DMS79 treated with DMSO at 0.1 percent for 48 hours (cell line): ENCODE measurements around the gene KRTAP2-4.
A peak's percentile ranks its signal among the peaks of the same experiment; 100 is the strongest.
"Not testable (repeated sequence)": the region's sequence is repeated elsewhere in the genome, so short reads cannot be mapped to it uniquely, and the experiment has no call there.

Experiments used
- DNase-seq: peaks from one replicate; lab custom pipeline; 2025; lab: John Stamatoyannopoulos, UW

The KRTAP2-4 gene, protein sequence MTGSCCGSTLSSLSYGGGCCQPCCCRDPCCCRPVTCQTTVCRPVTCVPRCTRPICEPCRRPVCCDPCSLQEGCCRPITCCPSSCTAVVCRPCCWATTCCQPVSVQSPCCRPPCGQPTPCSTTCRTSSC

DNA sequence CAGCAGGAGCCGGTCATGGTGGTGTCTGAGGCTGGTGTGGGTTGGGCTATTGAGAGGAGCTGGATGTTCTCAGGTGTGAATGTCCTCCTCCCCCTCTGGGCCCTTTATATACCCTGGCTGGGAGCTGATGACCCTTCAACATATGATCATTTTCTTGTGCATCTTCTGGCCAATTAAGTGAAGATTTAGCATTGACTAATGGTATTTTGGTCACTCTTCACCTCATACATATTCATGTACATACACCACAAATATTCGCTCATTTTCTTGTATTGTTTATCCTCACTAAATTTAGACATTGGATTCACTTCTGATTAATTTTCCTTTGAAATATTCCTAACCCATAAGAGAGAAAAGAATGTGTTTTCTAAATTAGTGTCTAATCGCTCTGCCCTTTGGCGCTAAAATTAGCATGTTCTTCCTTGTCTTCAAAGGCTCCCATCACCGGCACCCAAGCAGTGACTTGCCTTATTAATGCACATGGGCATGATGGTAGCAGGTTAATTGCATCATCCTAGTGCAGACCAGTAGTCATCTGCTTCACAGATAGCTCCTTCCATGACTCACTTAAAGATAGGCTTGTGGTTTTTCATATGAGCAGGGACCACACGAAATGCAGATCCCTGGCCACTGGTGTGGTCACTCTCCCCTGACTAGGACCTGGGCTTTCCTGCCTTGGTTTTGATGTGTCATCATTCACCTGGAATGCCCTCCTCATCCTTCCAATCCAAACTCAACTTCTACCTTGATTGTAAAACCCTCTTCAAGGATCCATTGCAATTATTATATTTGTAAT is at the start of gene KRTAP2-4:
TSS of gene KRTAP2-4 (minus strand) at position 51 of the 796 bp plus-strand sequence. CDS start at position 17, 34 bp downstream.
- DNase-seq: no peak

DNA sequence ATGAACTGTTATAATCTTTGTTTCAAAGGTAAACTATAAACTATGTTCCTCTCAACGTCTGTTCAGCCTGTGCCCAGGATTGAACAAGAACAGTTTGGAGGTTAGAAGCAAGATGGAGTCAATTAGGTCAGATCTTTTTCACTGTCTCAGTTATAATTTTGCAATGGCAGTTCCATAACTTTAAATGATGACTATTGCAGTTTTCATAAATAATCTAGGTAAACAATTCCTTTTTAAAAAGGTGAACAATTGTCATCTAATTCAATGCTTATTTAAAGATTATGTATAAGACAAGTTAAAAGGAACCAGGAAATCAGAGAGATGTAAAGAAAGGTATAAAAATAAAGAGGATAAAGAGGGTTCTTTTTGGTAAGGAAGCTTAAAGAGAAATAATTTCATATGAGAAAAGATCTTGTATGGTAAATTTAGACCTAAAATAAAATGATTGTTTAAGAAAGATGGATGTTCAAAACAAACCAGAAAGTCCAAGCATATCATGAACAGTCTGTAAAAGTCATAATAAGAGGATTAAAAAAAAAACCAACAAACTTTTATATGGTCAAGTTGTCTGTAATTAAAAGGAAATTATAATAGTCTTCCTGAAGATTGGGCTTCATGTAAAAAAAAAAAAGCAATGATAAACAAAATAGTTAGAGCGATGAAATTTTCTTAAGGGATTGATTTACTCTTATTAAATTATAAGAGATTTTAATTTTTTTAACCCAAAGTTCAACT is 45.6 kb upstream of the KRTAP2-4 start:
- DNase-seq: no peak

DNA sequence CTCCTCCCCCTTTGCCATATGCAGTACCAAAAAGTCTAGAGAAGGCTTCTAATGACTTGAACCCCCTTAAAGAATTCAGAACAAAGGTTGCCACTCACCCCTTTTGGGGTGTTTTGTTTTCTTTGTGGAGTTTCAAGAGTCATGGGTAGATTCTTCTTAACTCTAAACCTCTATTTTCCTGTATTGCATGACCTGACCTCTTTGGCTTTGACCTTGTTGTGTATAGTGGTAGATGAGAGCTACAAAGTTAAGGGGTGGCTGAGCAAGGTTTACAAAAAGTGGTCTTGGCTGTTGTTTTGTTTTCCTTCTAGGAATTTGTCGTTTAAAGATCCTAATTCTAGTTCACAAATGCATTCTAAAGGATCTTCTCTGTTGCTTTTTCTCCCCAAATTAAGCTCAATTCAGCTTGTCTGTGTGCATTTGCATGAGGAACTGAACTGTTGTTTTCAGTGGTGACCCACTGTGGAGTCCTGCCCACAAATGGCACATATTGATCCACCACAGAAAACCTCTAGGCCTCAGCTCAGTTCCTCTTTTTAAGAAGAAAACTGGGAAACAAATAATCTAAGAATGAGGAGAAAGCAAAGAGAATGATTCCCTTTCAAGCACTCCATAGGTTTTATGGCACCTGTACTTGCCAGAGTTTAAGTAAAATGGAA is 43.2 kb upstream of the KRTAP2-4 start:
- DNase-seq: not testable (repeated sequence)

DNA sequence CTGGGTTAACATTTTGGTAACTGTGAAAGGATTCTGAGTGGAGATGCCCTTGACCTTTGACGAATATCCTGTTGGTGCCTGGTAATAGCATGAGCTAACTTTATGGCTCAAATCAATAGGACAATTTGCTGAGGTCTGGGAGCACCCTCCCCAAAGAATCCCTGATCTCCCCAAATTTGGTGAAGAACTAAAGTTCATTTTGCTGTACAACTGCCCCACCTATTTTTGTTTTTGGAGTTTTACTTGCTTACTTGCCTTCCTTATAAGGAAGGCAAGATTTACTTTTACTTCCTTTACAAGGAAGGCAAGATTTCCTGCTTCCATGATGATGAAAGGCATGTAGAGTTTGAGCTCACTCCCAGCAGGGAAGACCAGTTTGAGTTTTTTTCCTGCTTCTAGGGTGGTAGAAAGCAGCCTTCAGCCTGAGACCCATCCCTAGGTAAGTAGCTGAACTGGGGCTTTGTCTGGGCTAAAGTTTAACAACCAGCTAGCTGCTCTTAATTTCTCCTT is 42.3 kb upstream of the KRTAP2-4 start:
- DNase-seq: no peak

DNA sequence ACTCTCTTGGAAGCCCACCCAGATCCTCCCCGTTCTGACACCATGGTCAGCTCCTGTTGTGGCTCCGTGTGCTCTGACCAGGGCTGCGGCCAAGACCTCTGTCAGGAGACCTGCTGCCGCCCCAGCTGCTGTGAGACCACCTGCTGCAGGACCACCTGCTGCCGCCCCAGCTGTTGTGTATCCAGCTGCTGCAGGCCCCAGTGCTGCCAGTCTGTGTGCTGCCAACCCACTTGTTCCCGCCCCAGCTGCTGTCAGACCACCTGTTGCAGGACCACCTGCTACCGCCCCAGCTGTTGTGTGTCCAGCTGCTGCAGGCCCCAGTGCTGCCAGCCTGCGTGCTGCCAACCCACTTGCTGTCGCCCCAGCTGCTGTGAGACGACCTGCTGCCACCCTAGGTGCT is 39.7 kb upstream of the KRTAP2-4 start, which contains the start of gene KRTAP4-9:
TSS of gene KRTAP4-9 (plus strand) at position 43 of the 400 bp plus-strand sequence. CDS start at position 43, 0 bp downstream.
- not testable (repeated sequence) for DNase-seq

DNA sequence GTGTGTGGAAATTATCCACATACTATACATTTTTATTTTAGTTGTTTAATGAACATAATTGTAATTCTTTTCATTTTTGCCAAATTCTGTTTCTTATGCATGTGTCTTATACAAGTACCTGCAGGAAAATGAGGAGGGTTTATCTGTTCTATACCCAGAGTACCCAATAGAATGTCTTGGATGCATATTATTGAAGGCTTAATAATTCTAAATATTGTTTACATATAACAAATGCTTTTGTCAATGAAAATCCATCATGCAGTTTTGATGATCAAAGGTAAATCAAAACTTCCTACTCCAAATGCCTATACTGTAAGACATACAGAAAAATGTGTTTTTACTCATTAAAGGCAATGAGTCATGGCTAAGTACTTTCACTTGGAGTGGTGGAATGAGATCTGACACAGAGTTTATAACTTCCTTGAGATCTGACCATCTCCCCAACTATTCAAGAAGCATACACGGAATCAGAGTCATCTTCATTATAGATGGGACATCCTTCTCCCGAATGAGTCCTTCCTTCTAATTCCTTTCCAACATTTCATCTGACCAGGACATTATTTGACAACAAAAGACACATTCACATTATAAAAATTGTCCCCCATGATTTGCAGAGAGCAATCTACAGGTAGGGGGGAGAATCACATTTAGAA is 38.8 kb upstream of the KRTAP2-4 start:
- not testable (repeated sequence) for DNase-seq

DNA sequence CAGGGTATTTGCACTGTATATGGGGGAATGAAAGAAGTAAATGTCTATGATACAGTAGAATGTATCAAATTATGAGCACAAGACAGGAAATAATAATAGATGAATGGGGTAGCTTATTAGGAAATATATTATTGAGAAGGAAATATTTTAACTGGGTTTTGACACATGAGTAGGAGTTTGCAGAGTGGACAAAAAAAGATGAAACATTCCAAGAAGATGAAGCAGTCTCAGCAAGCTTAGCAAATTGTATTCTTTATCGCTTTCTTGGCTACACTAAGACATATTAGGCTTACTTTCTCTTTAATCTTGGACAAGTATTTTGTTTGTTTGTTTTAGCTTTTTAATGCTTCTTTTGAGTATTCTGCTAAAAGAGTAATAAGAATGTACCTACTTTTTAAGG is 38.2 kb upstream of the KRTAP2-4 start:
- no peak for DNase-seq

DNA sequence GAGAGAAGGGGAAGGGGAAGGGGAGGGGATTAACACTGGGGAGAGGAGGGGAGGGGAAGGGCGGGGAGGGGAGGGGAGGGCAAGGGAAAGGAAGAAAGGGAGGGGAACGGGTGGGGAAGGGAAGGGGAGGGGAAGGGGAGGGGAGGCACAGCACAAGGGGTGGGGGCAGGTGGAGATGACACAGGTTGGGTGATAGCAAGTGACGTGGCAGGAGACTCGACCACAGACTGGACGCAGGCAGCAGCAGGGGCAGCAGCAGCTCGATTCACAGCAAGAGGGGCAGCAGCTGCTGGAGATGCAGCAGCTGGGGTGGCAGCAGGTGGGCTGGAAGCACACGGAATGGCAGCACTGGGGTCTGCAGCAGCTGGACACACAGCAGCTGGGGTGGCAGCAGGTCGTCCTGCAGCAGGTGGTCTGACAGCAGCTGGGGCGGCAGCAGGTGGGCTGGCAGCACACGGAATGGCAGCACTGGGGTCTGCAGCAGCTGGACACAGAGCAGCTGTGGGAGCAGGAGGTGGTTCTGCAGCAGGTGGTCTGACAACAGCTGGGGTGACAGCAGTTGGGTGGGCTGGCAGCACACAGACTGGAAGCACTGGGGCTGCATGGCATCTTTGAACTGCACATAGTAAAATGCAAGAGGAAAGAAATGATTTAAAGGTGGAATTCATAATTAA is 36.0 kb upstream of the KRTAP2-4 start, which contains the start of gene KRTAP4-16:
TSS of gene KRTAP4-16 (minus strand) at position 624 of the 674 bp plus-strand sequence. CDS start at position 624, 0 bp downstream.
- DNase-seq: no peak

DNA sequence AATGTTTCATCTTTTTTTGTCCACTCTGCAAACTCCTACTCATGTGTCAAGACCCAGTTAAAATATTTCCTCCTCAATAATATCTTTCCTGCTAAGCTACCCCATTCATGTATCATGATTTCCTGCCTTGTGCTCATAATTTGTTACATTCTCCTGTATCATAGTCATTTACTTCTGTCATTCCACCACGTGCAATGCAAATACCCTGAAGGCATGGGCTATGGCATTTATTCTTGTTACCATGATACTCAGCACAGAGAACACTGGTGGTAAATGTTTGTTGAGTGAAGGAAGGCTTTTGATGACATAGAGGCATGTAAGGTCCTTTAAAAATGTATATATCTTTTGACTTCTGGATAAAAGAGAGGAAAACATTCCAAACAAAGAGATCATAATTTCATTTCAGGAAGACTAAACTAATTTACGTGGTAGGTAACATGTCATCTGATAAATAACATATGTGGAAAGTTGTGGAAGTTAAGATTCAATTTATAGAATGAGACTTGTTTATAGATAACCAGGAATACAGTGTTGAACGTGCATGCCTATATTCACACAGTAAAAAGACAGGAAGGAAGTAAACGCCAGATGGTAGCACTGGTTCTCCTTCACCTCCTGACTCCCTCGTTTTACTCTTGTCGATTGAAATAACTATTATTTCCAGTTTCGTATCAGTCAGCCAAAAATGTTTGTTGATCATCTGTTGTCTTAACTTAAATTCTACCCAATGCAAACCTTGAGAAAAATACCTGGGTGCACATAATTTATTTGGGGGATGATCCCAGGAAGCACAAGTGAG is 34.2 kb upstream of the KRTAP2-4 start:
- DNase-seq: not testable (repeated sequence)

DNA sequence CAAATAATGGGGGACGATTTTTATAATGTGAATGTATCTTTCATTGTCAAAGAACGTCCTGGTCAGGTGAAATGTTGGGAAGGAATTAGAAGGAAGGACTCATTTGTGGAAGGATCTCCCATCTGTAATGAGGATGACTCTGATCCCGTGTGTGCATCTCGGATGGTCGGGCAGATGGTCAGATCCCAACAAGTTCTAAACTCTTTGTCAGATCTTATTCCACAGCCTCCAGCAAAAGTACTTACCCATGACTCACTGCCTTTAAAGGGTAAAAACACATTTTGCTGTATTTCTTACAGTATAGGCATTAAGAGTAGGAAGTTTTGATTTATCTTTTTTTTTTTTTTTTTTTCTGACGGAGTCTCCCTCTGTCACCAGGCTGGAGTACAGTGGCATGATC is 32.8 kb upstream of the KRTAP2-4 start:
- no peak for DNase-seq

DNA sequence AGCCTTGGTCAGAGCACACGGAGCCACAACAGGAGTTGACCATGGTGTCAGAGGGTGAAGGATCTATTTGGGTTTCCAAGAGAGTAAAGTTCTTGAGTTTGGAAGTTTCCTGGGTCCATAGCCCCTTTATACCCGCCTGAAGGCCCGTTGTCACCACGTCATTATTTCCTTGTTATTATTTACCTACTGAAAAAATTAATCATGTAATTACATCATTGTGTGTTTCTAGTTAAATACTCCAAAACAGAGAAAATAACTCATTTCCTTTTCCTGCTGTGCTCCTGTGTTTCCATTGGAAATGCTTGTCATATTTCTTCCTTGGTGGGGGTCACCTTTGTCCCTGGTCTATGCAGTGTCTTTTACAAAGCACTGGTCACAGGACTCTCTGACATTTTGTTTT is 32.4 kb upstream of the KRTAP2-4 start, which contains the start of gene KRTAP4-8:
TSS of gene KRTAP4-8 (minus strand) at position 101 of the 400 bp plus-strand sequence. CDS start at position 43, 58 bp downstream.
- DNase-seq: no peak

DNA sequence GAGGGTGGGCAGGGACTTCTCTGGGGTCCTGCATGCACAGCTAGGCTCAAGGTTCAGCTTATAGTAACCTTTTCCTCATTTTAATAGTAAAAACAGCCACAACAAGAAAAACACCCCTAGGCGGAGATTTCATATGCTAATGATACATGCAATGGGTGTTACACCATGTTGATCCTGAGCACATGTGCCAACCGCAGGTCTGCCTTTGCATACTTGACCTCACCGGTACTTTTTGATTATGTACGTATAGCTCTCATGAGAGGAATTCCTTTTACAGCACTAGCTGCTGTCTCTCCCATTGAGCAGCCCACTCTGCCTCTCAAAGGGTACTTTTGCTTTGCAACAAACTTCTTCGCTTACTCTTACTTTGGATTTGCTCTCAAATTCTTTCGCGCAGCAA is 30.4 kb upstream of the KRTAP2-4 start:
- DNase-seq: no peak

DNA sequence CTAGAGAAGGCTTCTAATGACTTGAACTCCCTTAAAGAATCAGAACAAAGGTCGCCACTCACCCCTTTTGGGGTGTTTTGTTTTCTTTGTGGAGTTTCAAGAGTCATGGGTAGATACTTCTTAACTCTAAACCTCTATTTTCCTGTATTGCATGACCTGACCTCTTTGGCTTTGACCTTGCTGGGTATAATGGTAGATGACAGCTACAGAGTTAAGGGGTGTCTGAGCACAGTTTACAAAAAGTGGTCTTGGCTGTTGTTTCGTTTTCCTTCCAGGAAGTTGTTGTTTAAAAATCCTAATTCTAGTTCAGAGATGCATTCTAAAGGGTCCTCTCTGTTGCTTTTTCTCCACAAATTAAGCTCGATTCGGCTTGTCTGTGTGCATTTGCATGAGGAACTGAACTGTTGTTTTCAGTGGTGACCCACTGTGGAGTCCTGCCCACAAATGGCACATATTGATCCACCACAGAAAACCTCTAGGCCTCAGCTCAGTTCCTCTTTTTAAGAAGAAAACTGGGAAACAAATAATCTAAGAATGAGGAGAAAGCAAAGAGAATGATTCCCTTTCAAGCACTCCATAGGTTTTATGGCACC is 23.2 kb upstream of the KRTAP2-4 start:
- DNase-seq: not testable (repeated sequence)

DNA sequence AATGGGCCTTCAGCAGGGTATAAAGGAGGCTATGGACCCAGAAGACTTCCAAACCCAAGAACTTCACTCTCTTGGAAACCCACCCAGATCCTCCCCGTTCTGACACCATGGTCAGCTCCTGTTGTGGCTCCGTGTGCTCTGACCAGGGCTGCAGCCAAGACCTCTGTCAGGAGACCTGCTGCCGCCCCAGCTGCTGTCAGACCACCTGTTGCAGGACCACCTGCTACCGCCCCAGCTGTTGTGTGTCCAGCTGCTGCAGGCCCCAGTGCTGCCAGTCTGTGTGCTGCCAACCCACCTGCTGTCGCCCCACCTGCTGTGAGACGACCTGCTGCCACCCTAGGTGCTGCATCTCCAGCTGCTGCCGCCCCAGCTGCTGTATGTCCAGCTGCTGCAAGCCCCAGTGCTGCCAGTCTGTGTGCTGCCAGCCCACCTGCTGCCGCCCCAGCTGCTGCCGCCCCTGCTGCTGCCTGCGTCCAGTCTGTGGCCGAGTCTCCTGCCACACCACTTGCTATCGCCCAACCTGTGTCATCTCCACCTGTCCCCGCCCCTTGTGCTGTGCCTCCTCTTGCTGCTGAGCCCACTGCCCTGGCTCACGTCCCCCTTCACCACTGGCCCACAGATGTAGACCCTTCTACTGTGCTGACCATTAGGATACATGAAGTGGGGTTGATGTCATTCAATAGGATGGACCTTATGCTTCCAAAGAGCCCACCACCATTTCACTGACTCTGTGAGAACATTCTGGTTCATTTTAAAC is 18.6 kb upstream of the KRTAP2-4 start, which contains the start of gene KRTAP4-7:
TSS of gene KRTAP4-7 (plus strand) at position 51 of the 757 bp plus-strand sequence. CDS start at position 108, 57 bp downstream.
- not testable (repeated sequence) for DNase-seq

DNA sequence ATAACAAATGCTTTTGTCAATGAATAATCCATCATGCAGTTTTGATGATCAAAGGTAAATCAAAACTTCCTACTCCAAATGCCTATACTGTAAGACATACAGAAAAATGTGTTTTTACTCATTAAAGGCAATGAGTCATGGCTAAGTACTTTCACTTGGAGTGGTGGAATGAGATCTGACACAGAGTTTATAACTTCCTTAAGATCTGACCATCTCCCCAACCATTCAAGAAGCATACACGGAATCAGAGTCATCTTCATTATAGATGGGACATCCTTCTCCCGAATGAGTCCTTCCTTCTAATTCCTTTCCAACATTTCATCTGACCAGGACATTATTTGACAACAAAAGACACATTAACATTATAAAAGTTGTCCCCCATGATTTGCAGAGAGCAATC is 17.7 kb upstream of the KRTAP2-4 start:
- DNase-seq: not testable (repeated sequence)

DNA sequence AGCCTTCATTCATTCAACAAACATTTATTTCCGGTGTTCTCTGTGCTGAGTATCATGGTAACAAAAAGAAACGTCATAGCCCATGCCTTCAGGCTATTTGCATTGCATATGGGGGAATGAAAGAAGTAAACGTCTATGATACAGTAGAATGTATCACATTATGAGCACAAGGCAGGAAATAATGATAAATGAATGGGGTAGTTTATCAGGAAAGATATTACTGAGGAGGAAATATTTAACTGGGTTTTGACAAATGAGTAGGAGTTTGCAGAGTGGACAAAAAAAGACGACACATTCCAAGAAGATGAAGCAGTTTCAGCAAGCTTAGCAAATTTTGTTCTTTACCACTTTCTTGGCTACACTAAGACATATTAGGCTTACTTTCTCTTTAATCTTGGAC is 16.9 kb upstream of the KRTAP2-4 start:
- DNase-seq: no peak

DNA sequence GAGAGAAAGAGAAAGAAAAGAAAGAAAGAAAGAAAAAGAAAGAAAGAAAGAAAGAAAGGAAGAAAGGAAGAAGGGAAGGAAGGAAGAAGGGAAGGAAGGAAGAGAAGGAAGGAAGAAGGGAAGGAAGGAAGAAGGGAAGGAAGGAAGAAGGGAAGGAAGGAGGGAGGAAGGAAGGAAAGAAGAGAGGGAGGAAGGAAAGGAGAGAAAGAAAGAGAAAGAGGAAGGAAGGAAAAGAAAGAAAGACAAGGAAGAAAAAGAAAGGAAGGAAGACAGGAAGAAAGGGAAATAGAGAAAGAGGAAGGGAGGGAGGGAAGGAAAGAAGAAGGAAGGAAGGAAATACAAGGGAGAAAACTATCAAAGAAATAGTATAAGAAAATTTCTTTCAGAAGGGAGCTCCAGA is 11.1 kb upstream of the KRTAP2-4 start:
- DNase-seq: no peak

DNA sequence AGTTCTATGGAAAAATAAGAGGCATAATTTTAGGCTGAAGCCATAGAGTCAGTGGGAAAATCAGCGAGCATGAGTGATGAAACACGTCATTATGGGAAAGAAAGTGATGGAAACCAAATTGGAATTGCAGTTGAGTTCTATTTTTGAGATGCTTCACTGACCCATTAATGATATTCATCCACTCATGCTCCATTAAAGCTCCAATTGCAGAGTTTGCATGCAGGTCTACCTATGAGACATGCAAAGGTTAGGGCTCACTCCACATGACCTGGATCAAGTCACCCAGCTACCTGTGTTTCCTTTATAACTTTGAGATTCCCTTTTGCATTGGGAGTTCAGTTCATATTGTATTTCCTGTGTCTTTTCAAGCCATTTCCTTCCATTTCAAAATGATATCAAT is 8.0 kb upstream of the KRTAP2-4 start:
- DNase-seq: peak; percentile 4
